Muscle of leg (tissue), 11 donors: ENCODE measurements around the gene TRABD2B. TPM values are rescaled to one million over a fixed set of nuclear protein-coding genes. Genes with fewer than 3 reads are reported as not detected.

Experiments
- DNase-seq: peaks from one replicate; pipeline ENCODE4 v3.0.0; 2013
- H3K27ac ChIP-seq: one replicate; pipeline ENCODE4 v1.5.1; 2013; ENCODE audit warnings: mild to moderate bottlenecking, low read length, control low read depth
- H3K27me3 ChIP-seq: one replicate; pipeline ENCODE4 v1.6.1; 2013; ENCODE audit warnings: low read length; ENCODE audit not compliant: control insufficient read depth, insufficient read depth
- H3K36me3 ChIP-seq: one replicate; pipeline ENCODE4 v1.6.1; 2013; ENCODE audit warnings: low read length; ENCODE audit not compliant: control insufficient read depth, insufficient read depth
- H3K4me1 ChIP-seq: one replicate; pipeline ENCODE4 v1.6.1; 2013; ENCODE audit warnings: low read length; ENCODE audit not compliant: control insufficient read depth, insufficient read depth
- H3K4me3 ChIP-seq: one replicate; pipeline ENCODE4 v1.5.1; 2013; ENCODE audit warnings: low read length, control low read depth
- H3K9me3 ChIP-seq: replicated peaks from 2 replicates; pipeline ENCODE4 v1.6.1; 2013; ENCODE audit warnings: low read depth, low read length; ENCODE audit not compliant: control insufficient read depth
- WGBS: methylation state at CpG from one replicate; pipeline ENCODE4 v1.1.5; 2013; ENCODE audit warnings: missing lambda C conversion rate; ENCODE audit not compliant: insufficient coverage; 5-methylcytosine and 5-hydroxymethylcytosine counted together
- polyA plus RNA-seq, 8 donors: library from polyadenylated mRNA; unstranded; fragments of 120-200 nt; gene quantifications; one replicate each; pipeline versions ENCODE4 v1.2.1 to v1.2.3, GENCODE V29; 2013; ENCODE audit warnings: inconsistent platforms in 1 of 8, low replicate concordance in 1 of 8; ENCODE audit not compliant: insufficient read length in 8 of 8, insufficient read depth in 1 of 8
- total RNA-seq: library from RNA; stranded (reverse); fragments of 120-200 nt; gene quantifications from one replicate; pipeline ENCODE4 v1.2.4, GENCODE V29; 2013

Gene TRABD2B
- total and polyA plus RNA-seq, 9 donors: 1.1 to 7.0 (median 4.4) TPM

DNA sequence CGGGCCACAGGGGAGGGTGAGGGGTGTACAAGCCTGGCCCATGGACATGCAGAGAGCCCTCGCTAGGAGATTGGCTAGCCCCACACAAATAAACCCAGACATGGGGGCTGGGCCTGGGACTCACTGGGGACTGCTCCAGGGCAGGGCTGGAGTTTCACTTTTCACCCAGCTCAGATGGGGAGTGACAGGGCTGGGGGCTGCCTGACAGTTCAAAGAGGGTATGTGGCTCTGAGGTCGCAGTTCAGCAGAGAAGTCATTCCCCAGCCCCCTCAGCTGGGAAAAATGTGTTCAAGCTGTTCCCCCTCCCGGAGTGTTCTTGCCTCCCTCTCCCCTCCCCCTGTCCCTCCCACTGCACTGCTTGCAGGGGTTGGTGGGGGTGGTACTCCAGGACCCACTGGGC lies 277.1 kb downstream of the TRABD2B start:
- H3K9me3 ChIP-seq: no peaks in the 10 kb centered on the region
- H3K27me3 ChIP-seq: peaks cover 53% of the 10 kb centered on the region
- 90% methylated on average over 2 of the region's 4 CpGs for WGBS

GRCh38 chr1:47717341-47717740 lies 279.8 kb downstream of the TRABD2B start:
- Histone ChIP-seq H3K9me3 (no peaks in the 10 kb centered on the region), H3K27me3 (peaks cover 51% of the 10 kb centered on the region), H3K36me3 (no peaks in the 10 kb centered on the region), H3K4me1 (no peaks in the 10 kb centered on the region), H3K27ac (no peak overlapping the region), H3K4me3 (no peak overlapping the region)
- no peak for DNase-seq

More for the DNA sequence above, 277.1 kb downstream of the TRABD2B start:
- no peak overlapping the region for H3K27ac ChIP-seq
- H3K4me1 ChIP-seq: peaks cover under 1% of the 10 kb centered on the region
- no peak overlapping the region for H3K4me3 ChIP-seq
- DNase-seq: no peak
- no peaks in the 10 kb centered on the region for H3K36me3 ChIP-seq

GRCh38 chr1:47713975-47714767 lies 283.0 kb downstream of the TRABD2B start:
- no peaks in the 10 kb centered on the region for H3K9me3 ChIP-seq
- peaks cover 70% of the 10 kb centered on the region for H3K27me3 ChIP-seq
- no peak overlapping the region for H3K27ac ChIP-seq
- WGBS: 70% methylated on average over 2 of the region's 4 CpGs
- H3K4me3 ChIP-seq: no peak overlapping the region
- H3K36me3 ChIP-seq: no peaks in the 10 kb centered on the region
- H3K4me1 ChIP-seq: peaks cover 16% of the 10 kb centered on the region
- DNase-seq: no peak

DNA sequence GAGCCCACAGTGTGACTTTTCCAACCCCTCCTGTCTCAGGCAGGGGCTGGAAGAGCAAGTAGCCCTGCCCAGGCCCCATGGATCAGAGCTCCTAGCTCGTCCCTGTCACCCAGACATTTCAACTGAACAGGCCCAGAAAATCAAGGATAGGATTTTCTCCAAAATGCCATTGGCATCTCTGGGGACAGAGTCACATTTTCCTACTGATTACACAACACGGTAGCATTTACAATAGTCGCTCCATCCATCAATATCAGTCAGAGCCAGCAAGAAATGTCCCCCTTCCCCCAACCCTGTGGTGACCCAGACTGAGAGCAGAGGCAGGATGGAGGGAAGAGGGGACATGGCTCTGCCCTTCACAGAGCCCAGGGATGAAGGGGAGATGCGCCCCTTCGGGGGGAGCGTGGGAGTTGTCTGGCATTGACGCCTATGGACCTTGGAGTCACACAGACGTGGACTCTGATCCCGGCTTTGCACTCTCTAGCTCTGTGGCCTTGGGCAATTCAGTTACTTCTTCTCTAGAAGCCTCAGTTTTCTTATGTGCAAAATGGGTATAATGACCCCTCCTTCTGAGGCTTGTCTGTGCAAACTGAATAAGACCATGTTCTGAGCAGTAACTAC lies 283.7 kb downstream of the TRABD2B start:
- no peak overlapping the region for H3K4me3 ChIP-seq
- no peak overlapping the region for H3K27ac ChIP-seq
- peaks cover 23% of the 10 kb centered on the region for H3K4me1 ChIP-seq
- no peaks in the 10 kb centered on the region for H3K9me3 ChIP-seq
- H3K27me3 ChIP-seq: peaks cover 77% of the 10 kb centered on the region
- DNase-seq: no peak
- no peaks in the 10 kb centered on the region for H3K36me3 ChIP-seq
- WGBS: 81% methylated on average over 5 of the region's 9 CpGs

- Histone ChIP-seq H3K4me1 (peaks cover 28% of the 10 kb centered on the region), H3K27me3 (peaks cover 84% of the 10 kb centered on the region), H3K4me3 (no peak overlapping the region), H3K36me3 (no peaks in the 10 kb centered on the region), H3K27ac (no peak overlapping the region), H3K9me3 (no peaks in the 10 kb centered on the region)
- DNase-seq: no peak
- 33% methylated on average over 1 of the region's 16 CpGs for WGBS
Measured at GRCh38 chr1:47712596-47713299, 284.4 kb downstream of the TRABD2B start.

GRCh38 chr1:47711848-47712492 lies 285.2 kb downstream of the TRABD2B start:
- H3K4me3 ChIP-seq: no peak overlapping the region
- H3K27ac ChIP-seq: no peak overlapping the region
- 65% methylated on average over 4 of the region's 6 CpGs for WGBS
- no peaks in the 10 kb centered on the region for H3K36me3 ChIP-seq
- H3K4me1 ChIP-seq: peaks cover 28% of the 10 kb centered on the region
- H3K9me3 ChIP-seq: no peaks in the 10 kb centered on the region
- DNase-seq: no peak
- peaks cover 90% of the 10 kb centered on the region for H3K27me3 ChIP-seq

DNA sequence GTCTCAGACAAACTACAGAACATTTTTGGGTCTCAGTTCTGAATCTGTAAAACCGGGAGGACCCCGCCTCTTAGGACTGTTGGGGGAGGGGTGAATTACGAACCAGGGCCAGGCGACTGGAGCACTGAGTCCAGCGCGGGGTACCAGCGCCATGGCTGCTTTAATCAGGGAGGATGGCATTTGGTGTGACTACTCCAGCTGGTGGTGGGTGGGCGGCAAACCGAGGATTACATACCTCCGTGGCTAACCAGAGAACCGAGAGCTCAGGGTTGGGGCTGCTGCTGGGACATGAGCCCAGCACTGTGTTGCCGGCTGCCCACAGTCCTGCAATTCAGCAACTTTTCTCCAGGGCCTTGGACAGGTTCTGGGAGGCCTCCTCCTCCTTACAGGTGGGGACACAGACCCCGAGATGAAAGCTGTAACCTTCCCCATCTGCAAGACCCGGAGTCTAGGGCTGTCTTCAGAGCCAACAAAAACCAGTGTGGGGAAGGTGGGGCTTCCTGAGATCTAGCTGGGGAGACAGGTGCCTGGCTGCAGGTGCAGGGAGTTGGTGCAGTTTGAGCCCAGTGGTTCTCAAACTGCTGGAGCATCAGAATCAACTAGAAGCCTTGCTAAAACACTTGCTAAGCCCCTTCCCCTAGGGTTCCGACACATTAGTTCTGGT lies 285.9 kb downstream of the TRABD2B start:
- Histone ChIP-seq H3K4me3 (no peak overlapping the region), H3K27me3 (peaks cover 93% of the 10 kb centered on the region), H3K9me3 (no peaks in the 10 kb centered on the region), H3K4me1 (peaks cover 28% of the 10 kb centered on the region), H3K36me3 (no peaks in the 10 kb centered on the region), H3K27ac (no peak overlapping the region)
- WGBS: 37% methylated on average over 10 of the region's 15 CpGs
- no peak for DNase-seq

Other genes with a start within 250 kb of the TRABD2B start
- gene SLC5A9, start 225.3 kb upstream of the TRABD2B start, total RNA-seq: 0.04 TPM
- gene SLC5A9, start 225.3 kb upstream of the TRABD2B start, polyA plus RNA-seq: 1 to 10 TPM in 4 of 8 donors, under 1 TPM in 4; 0.29 to 8.9 (median 1.1) TPM